ENCODE data around the gene DNASE1L1.

The DNASE1L1 gene

DNA sequence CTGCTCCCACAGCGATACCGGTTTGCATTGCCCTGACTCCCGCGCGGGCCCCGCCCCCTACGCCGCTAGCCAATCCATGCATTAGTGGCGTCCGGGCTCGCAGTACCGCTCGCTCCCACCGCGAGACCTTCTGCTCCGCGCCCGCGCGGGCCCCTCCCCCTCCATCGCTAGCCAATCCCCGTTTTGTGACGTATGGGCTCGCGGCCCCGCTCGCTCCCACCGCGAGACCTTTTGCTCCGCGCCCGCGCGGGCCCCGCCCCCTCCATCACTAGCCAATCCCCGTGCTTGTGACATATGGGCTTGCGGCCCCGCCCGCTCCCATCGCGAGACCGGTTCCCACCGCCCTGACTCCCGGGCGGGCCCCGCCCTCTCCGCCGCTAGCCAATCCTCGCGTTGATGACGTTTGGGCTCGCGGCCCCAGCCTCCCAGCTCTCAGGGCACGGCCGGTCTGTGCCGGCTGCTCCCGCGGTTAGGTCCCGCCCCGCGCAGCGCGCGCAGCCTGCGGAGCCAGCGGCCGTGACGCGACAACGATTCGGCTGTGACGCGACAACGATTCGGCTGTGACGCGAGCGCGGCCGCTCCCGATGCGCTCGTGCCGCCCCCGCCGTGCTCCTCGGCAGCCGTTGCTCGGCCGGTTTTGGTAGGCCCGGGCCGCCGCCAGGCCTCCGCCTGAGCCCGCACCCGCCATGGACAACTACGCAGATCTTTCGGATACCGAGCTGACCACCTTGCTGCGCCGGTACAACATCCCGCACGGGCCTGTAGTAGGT is 30.1 kb downstream of the DNASE1L1 start, which contains the start of gene EMD:
EMD (plus strand) TSS at position 497 of the 770 bp plus-strand sequence; CDS start at position 687, 190 bp downstream.
- Histone ChIP-seq H3K9ac (ENCODE audit: low read depth, low read length) (peak within 1 kb of the TSS; percentile 92), H3K4me1 (ENCODE audit: control insufficient read depth, insufficient read depth, low read length) (peaks cover 13% of the 10 kb centered on the region), H3K9me3 (ENCODE audit: control insufficient read depth, insufficient read depth, low read length) (peaks cover 18% of the 10 kb centered on the region; the same call in 1 of the 2 replicates), H3K4me3 (ENCODE audit: low read depth, low read length) (peak within 1 kb of the TSS; percentile 80), H3K27ac (ENCODE audit: low read depth, low read length) (peak within 1 kb of the TSS; percentile 96), H3K36me3 (ENCODE audit: control insufficient read depth, insufficient read depth, low read length) (peaks cover 10% of the 10 kb centered on the region; the same call in 1 of the 2 replicates), H3K27me3 (ENCODE audit: control insufficient read depth, insufficient read depth, low read length) (peaks cover 1% of the 10 kb centered on the region; the same call in 1 of the 2 replicates)

DNA sequence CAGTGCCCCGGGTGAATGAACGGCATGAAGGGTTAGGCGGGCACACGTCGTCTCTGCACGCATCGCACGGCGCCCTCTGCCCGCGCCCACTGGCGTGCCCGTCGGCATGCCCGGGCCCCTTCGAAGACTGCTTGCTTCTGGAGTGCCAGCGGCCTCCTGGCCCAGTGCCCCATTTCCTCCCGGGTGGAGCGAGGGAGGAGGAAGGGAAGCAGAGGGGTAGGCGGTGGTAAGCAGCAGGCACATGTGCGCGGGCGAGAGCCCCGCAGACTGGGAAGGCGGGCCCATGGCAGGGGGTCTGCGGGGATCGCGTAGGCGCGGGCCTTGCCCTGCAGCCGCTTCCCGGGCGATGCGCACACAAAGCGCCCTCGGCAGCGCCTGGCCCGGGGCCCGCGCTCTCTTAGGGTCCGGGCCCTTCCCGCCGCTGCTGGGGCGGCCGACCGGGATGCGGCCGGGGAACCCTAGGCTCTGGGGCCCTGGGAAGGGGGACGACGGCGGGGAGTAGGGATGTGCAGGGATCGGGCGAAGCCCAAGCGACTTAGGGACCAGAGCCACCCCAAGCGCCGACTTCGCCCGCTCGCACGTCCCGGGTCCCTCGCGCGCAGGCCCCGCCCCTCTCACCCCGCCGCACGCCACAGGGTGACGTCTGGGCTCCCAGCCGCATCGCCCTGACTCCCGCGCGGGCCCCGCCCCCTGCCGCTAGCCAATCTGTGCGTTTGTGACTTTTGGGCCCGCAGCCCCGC is 30.8 kb downstream of the DNASE1L1 start:
- Histone ChIP-seq H3K4me1 (ENCODE audit: control insufficient read depth, insufficient read depth, low read length) (peaks cover 19% of the 10 kb centered on the region), H3K4me3 (ENCODE audit: low read depth, low read length) (peak overlapping the region; percentile 58), H3K27me3 (ENCODE audit: control insufficient read depth, insufficient read depth, low read length) (peaks cover 4% of the 10 kb centered on the region; the same call in 1 of the 2 replicates), H3K9ac (ENCODE audit: low read depth, low read length) (peak overlapping the region; percentile 70), H3K9me3 (ENCODE audit: control insufficient read depth, insufficient read depth, low read length) (peaks cover 17% of the 10 kb centered on the region), H3K36me3 (ENCODE audit: control insufficient read depth, insufficient read depth, low read length) (peaks cover 10% of the 10 kb centered on the region; the same call in 1 of the 2 replicates), H3K27ac (ENCODE audit: low read depth, low read length) (peak overlapping the region; percentile 96)

DNA sequence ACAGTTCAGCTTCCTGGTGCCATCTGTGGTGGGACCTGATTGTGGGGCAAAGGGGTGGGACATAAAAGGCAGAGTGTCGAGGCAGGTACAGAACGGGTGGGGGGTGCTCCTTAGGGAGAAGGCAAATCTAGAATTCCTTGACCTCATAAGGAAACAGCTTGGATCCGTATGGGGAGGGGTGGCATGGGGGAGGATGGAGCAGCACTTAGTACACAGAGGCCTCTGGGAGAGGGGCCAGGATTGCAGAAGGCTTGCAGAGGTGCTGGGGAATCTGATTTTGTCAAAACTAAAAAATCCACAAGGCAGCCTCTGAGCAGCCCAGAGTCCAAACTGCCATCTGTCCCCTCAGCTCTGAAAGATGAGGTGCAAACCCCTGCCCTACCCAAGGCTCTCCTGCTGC is 32.3 kb downstream of the DNASE1L1 start:
- H3K4me1 ChIP-seq (ENCODE audit: control insufficient read depth, insufficient read depth, low read length): peaks cover 29% of the 10 kb centered on the region
- no peak overlapping the region for H3K9ac ChIP-seq (ENCODE audit: low read depth, low read length)

DNA sequence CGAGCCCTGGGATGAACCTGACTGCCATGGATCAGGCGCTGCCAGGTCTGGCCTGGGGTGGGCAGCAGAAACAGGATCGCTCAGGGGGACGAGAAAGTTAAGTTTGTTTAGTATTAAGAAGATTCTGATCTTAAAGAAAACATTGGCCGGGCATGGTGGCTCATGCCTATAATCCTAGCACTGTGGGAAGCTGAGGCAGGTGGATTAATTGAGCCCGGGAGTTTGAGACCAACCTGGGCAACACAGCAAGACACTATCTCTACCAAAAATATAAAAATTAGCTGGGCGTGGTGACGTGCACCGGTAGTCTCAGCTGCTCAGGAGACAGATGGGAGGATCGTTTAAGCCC is 33.9 kb downstream of the DNASE1L1 start:
- Histone ChIP-seq H3K27ac (ENCODE audit: low read depth, low read length) (no peak overlapping the region), H3K9ac (ENCODE audit: low read depth, low read length) (no peak overlapping the region)

More for the DNA sequence above, 32.3 kb downstream of the DNASE1L1 start:
- Histone ChIP-seq H3K36me3 (ENCODE audit: control insufficient read depth, insufficient read depth, low read length) (peaks cover 10% of the 10 kb centered on the region; the same call in 1 of the 2 replicates), H3K9me3 (ENCODE audit: control insufficient read depth, insufficient read depth, low read length) (peaks cover 23% of the 10 kb centered on the region), H3K27ac (ENCODE audit: low read depth, low read length) (no peak overlapping the region), H3K27me3 (ENCODE audit: control insufficient read depth, insufficient read depth, low read length) (peaks cover 4% of the 10 kb centered on the region; the same call in 1 of the 2 replicates), H3K4me3 (ENCODE audit: low read depth, low read length) (no peak overlapping the region)

DNA sequence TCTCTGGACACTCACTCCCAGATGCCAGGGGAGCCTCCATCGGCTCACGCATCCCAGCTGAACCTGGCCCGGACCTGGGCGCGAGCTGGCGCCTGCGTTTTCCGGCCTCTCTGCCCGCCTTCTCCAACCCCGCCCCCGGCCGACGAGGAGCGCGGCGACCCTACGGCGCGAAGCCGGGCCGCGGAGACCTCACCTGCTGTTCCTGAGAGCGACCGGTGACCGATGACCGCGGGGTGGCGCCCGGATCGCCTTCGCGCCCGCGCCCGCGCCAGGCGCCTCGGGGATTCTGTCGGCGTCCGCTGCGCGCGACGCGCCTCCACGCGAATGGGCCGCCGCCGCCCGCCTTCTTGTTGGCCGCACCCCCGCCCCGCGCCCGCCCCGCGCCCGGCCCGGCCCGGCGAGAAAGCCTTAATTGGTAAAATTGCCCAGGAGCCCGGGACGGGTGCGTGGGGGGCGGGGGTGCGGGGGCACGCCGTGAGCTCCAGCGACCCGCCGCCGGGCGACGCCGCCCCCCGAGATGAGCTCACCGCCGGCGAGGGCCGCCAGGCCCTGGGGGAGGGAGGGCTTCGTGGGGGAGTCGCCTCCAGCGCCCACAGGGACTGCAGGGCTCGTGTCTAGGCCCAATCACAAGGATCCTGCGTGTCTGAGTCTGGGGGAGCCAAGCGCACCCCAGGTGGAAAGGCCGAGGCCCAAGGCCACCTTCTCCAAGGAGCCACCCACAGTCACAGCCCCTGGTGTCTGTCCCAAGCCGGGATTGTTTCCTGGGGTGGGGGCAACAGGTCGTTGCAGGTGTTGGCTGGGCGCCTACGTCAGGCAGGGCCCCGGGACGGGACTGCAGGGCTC is 34.5 kb downstream of the DNASE1L1 start, which contains the start of gene FLNA:
FLNA (minus strand) TSS at position 322 of the 843 bp plus-strand sequence. CDS start 3,389 bp downstream, outside the sequence.
- H3K4me3 ChIP-seq (ENCODE audit: low read depth, low read length): peak within 1 kb of the TSS; percentile 57

More for the DNA sequence above, 33.9 kb downstream of the DNASE1L1 start:
- Histone ChIP-seq H3K9me3 (ENCODE audit: control insufficient read depth, insufficient read depth, low read length) (peaks cover 17% of the 10 kb centered on the region), H3K36me3 (ENCODE audit: control insufficient read depth, insufficient read depth, low read length) (peaks cover 2% of the 10 kb centered on the region; the same call in 1 of the 2 replicates), H3K4me1 (ENCODE audit: control insufficient read depth, insufficient read depth, low read length) (peaks cover 18% of the 10 kb centered on the region), H3K27me3 (ENCODE audit: control insufficient read depth, insufficient read depth, low read length) (peaks cover 4% of the 10 kb centered on the region; the same call in 1 of the 2 replicates), H3K4me3 (ENCODE audit: low read depth, low read length) (peak overlapping the region; percentile 45; the same call in 1 of the 2 replicates)

DNA sequence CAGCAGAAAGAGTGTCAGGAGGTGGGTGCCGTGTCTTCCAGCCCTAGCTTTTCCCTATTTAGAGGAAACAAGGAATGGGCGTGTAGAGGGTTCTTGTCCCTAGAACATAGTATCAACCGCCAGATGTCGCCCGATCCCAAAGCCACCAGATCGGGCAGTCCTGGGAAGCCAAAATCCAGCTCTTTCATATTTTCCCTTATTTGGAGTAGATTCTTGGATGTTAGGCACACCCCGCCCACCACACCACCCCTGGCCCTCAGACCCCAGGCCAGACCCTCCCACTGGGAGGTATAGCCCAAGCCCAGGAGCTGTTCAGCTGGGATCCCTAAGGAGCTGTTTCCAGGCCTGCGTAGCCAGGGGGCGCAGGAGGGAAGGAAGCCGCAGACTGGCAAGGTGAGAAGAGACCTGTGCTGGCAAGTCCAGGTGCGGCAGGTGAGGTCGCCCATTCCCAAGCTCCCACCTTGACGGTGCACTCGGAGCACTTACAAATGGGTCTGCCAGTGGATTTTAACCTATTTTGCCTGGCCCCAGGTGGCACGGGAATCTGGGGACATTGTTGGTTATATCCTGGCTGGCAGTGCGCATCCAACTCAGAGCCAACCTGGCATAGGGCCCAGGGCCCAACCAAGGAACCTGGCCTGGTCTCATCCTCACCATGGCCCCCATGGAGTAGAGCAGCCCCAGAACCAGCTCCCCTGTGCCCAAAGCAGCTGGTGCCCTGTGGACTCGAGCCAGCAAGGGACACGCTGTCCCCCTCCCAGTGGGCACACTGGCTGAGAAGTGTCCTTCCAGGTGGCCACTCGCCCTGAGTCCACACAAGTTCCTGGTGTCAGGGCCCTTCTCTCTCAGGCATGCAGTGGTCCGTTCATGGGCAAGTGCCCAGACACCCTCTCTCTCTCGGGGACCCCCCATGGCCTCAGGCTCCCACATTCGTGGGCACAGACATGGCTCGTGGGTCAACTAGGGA is 35.4 kb downstream of the DNASE1L1 start:
- peak overlapping the region; percentile 57 for H3K4me3 ChIP-seq (ENCODE audit: low read depth, low read length)
- H3K27me3 ChIP-seq (ENCODE audit: control insufficient read depth, insufficient read depth, low read length): peaks cover 4% of the 10 kb centered on the region; the same call in 1 of the 2 replicates
- H3K27ac ChIP-seq (ENCODE audit: low read depth, low read length): peak overlapping the region; percentile 51
- H3K4me1 ChIP-seq (ENCODE audit: control insufficient read depth, insufficient read depth, low read length): peaks cover 18% of the 10 kb centered on the region
- peaks cover 18% of the 10 kb centered on the region for H3K9me3 ChIP-seq (ENCODE audit: control insufficient read depth, insufficient read depth, low read length)
- 0 out of 2 replicates have a peak overlapping the region, but pooled peaks have one; percentile 24 for H3K9ac ChIP-seq (ENCODE audit: low read depth, low read length)
- H3K36me3 ChIP-seq (ENCODE audit: control insufficient read depth, insufficient read depth, low read length): peaks cover 7% of the 10 kb centered on the region

More for the DNA sequence above, 34.5 kb downstream of the DNASE1L1 start, which contains the start of gene FLNA:
- 0 out of 2 replicates have a peak within 1 kb of the TSS, but pooled peaks have one; percentile 24 for H3K9ac ChIP-seq (ENCODE audit: low read depth, low read length)
- H3K27me3 ChIP-seq (ENCODE audit: control insufficient read depth, insufficient read depth, low read length): peaks cover 4% of the 10 kb centered on the region; the same call in 1 of the 2 replicates
- H3K9me3 ChIP-seq (ENCODE audit: control insufficient read depth, insufficient read depth, low read length): peaks cover 18% of the 10 kb centered on the region
- H3K27ac ChIP-seq (ENCODE audit: low read depth, low read length): peak within 1 kb of the TSS; percentile 51
- H3K4me1 ChIP-seq (ENCODE audit: control insufficient read depth, insufficient read depth, low read length): peaks cover 18% of the 10 kb centered on the region
- H3K36me3 ChIP-seq (ENCODE audit: control insufficient read depth, insufficient read depth, low read length): peaks cover 5% of the 10 kb centered on the region; the same call in 1 of the 2 replicates

DNA sequence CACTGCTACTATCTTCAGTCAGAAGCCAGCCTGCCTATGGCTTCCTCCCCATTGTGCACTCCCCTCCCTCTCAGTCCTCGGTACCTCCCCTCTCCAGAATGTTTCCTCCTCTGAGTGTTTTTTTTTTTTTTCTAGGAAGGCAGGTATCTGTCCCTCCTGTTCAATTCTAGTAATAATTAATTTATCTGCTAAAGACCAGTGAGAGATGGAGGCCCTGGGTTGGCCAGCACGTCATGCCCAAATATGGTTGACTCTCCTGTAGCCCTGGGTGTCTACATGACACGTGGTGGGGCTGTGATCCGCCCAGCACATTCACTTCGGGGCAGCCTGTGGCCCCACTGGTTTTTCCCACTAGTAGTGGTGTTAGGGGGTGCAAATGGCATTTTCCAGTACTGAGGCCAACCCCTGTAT is 36.4 kb downstream of the DNASE1L1 start:
- H3K9ac ChIP-seq (ENCODE audit: low read depth, low read length): no peak overlapping the region
- H3K27ac ChIP-seq (ENCODE audit: low read depth, low read length): no peak overlapping the region

DNA sequence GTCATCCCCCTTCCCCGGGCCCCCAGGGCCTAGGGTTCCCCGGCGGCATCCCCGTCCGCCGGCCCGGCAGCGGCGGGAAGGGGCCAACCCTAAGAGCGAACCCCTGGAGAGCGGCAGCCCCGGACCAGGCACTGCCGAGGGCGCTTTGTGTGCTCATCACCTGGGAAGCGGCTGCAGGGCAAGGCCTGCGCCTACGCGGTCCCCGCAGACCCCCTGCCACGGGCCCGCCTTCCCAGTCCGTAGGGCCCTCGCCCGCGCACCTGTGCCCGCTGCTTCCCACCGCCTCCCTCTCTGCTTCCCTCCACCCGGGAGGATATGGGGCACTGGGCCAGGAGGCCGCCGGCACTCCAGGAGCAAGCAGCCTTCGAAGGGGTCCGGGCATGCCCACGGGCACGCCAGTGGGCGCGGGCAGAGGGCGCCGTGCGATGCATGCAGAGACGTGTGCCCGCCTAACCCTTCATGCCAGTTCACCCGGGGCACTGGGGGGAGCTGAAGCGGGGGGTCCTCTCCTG is 37.2 kb downstream of the DNASE1L1 start:
- peaks cover 24% of the 10 kb centered on the region for H3K9me3 ChIP-seq (ENCODE audit: control insufficient read depth, insufficient read depth, low read length)
- H3K9ac ChIP-seq (ENCODE audit: low read depth, low read length): no peak overlapping the region
- no peak overlapping the region for H3K27ac ChIP-seq (ENCODE audit: low read depth, low read length)
- peaks cover 4% of the 10 kb centered on the region; the same call in 1 of the 2 replicates for H3K27me3 ChIP-seq (ENCODE audit: control insufficient read depth, insufficient read depth, low read length)
- H3K36me3 ChIP-seq (ENCODE audit: control insufficient read depth, insufficient read depth, low read length): peaks cover 24% of the 10 kb centered on the region
- H3K4me3 ChIP-seq (ENCODE audit: low read depth, low read length): peak overlapping the region; percentile 61
- H3K4me1 ChIP-seq (ENCODE audit: control insufficient read depth, insufficient read depth, low read length): peaks cover 18% of the 10 kb centered on the region

More for the DNA sequence above, 36.4 kb downstream of the DNASE1L1 start:
- peaks cover 22% of the 10 kb centered on the region for H3K9me3 ChIP-seq (ENCODE audit: control insufficient read depth, insufficient read depth, low read length)
- H3K27me3 ChIP-seq (ENCODE audit: control insufficient read depth, insufficient read depth, low read length): peaks cover 4% of the 10 kb centered on the region; the same call in 1 of the 2 replicates
- peaks cover 17% of the 10 kb centered on the region for H3K36me3 ChIP-seq (ENCODE audit: control insufficient read depth, insufficient read depth, low read length)
- H3K4me3 ChIP-seq (ENCODE audit: low read depth, low read length): no peak overlapping the region; the same call in 1 of the 2 replicates
- peaks cover 18% of the 10 kb centered on the region for H3K4me1 ChIP-seq (ENCODE audit: control insufficient read depth, insufficient read depth, low read length)
